ENCODE data around the gene BRCA2.
"Not testable (repeated sequence)": the region's sequence is repeated elsewhere in the genome, so short reads cannot be mapped to it uniquely, and the experiment has no call there.

Gene BRCA2

DNA sequence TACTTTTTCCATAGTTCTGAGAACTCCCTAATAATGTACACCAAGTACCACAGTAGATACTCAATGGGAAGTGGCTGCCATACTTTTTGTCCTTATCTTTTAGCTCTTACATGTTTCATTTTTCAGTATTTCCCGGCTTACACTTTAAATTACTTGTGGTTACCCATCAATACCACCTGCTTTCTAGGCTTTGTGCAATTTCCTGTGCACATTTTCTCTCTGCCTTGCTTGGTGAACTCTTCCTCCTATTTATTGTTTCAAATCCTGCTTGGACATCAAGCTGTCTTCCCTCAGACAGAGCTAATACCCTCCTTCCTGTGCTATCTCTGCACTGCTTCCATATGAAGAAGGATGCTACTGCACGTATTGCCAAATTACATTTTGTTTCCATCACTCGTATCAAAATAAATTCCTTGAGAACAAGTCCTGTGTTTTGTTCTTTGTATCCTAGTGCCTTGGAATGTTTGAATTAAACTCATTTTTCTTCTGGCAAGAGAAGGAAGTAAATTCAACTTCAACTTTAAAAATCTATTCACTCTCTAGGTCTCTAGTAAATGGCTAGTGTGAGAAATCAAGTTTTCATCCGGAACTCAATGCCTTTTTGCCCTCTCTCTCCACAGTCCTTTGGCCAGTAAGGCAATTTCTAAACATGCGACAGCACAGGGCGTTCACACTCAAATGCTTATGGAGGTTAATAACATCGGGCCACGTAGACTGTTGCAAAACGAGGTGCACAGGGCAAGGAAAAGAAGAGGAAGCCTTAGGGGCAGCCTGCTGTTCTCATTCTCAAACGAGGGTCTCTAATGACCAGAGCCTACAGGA, 5.8 kb upstream of the BRCA2 start:
- H3K4me3 ChIP-seq (ENCODE audit: low read length), result no peak overlapping the region
- DNase-seq (ENCODE audit: low read depth, low spot score), result peak; percentile 74

DNA sequence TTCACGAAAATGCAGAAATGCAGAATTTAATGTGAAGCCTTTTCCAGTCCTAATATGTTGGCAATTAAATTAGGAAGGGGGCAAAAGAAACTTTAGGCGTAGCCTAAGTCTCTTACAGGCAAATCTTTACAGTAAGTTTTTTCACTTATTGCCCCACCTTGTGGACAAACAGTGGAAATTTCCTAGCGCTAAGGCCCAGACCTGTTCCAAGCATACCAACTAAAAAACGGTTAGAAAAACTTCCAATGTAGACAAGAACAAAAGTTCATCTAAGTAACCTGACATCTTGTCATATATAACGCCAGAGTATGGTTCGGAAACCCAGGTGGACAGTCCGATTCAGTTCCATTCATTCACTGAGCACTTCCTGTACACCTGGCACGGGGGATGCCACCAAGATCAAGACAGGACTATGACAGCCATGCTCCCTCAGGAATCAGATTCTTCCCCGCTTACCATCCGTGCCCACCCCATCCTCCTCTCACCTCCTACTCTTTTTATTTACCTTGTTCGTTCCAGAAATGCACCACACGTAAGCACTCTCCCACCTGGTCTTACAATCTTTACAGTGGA, 5.1 kb upstream of the BRCA2 start:
- DNase-seq (ENCODE audit: low read depth, low spot score), result peak; percentile 69
- H3K4me3 ChIP-seq (ENCODE audit: low read length), result no peak overlapping the region

DNA sequence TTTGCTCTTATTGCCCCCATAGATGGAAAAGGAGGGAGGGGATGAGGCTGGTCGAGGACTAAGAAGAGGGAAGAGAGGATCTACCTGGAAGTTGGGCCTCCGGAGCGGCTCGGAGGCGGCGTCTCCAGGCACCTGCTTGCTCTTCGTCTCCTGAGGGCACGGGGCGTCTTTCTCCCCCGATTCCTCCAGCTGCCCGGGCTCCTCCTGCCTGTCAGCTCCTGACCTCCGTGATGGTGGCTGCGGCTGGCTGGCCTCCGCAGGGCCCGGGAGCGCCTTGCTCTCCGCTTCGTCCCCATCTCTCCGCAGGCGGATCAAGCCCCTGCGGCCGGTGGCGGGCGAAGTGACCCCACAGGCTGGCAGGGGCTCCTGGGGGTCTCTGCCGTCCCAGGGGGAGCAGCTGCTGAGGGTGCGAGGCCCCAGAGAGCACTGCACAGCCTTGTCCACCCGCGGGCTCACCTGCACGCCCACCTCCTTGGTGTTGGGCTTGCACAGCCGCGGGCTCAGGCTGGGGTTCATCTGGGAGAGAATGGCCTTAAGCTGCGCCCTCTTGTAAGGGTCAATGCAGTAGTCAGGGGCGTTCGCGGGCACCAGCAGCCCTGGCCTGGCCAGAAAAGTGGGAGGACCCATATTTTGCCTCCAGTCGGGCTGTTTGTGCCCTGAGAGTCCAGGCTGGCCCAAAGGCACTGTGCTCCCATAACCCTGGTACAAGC, 4.0 kb upstream of the BRCA2 start:
- no peak overlapping the region for H3K4me3 ChIP-seq (ENCODE audit: low read length)
- no peak for DNase-seq (ENCODE audit: low read depth, low spot score)

DNA sequence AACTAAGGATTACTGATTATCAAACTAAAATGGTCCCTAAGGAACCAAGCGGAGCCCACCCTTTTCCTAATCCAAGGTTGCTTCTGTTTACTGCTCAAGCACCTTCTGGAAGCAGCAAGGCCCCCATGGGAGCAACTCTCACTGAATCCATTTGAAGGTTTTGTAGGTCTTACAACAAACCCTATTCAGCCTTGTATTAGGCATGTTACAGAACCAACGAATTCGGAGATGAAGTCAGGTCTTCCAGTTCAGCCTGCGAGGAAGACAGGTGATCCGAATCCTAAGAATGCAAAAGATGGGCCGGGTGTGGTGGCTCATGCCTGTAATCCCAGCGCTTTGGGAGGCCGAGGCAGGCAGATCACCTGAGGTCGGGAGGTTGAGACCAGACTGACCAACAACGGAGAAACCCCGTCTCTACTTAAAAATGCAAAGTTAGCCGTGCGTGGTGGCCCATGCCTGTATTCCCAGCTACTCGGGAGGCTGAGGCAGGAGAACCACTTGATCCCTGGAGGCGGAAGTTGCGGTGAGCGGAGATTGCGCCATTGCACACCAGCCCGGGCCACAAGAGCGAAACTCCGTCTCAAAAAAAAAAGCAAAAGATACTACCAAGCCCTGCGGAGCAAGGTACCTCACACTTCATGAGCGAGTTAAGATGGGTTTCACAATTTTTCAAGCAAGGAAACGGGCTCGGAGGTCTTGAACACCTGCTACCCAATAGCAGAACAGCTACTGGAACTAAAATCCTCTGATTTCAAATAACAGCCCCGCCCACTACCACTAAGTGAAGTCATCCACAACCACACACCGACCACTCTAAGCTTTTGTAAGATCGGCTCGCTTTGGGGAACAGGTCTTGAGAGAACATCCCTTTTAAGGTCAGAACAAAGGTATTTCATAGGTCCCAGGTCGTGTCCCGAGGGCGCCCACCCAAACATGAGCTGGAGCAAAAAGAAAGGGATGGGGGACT, 754 bp upstream of the BRCA2 start:
- DNase-seq (ENCODE audit: low read depth, low spot score), result peak; percentile 66
- peak overlapping the region; percentile 72 for H3K4me3 ChIP-seq (ENCODE audit: low read length)

DNA sequence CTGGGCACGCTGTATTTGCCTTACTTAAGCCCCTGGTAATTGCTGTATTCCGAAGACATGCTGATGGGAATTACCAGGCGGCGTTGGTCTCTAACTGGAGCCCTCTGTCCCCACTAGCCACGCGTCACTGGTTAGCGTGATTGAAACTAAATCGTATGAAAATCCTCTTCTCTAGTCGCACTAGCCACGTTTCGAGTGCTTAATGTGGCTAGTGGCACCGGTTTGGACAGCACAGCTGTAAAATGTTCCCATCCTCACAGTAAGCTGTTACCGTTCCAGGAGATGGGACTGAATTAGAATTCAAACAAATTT, 676 bp downstream of the BRCA2 start:
- DNase-seq (ENCODE audit: low read depth, low spot score), result no peak

DNA sequence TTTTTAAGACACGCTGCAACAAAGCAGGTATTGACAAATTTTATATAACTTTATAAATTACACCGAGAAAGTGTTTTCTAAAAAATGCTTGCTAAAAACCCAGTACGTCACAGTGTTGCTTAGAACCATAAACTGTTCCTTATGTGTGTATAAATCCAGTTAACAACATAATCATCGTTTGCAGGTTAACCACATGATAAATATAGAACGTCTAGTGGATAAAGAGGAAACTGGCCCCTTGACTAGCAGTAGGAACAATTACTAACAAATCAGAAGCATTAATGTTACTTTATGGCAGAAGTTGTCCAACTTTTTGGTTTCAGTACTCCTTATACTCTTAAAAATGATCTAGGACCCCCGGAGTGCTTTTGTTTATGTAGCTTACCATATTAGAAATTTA, 1.2 kb downstream of the BRCA2 start:
- peak overlapping the region; percentile 72 for H3K4me3 ChIP-seq (ENCODE audit: low read length)
- no peak for DNase-seq (ENCODE audit: low read depth, low spot score)

More for the DNA sequence above, 676 bp downstream of the BRCA2 start:
- peak overlapping the region; percentile 72 for H3K4me3 ChIP-seq (ENCODE audit: low read length)

DNA sequence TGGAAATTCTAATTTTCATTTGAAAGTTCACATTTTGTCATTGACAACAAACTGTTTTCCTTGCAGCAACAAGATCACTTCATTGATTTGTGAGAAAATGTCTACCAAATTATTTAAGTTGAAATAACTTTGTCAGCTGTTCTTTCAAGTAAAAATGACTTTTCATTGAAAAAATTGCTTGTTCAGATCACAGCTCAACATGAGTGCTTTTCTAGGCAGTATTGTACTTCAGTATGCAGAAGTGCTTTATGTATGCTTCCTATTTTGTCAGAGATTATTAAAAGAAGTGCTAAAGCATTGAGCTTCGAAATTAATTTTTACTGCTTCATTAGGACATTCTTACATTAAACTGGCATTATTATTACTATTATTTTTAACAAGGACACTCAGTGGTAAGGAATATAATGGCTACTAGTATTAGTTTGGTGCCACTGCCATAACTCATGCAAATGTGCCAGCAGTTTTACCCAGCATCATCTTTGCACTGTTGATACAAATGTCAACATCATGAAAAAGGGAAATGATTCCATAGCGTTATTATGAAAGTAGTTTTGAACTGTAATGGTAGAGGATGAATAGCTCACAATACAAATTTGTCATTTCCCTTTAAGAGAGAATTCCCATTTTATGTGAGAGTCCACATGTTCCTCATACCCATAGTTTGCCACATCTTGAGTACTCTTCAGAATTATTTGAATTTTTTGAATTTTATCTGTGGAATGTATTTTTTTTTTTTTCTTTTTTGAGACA, 2.6 kb downstream of the BRCA2 start:
- H3K4me3 ChIP-seq (ENCODE audit: low read length), result no peak overlapping the region

DNA sequence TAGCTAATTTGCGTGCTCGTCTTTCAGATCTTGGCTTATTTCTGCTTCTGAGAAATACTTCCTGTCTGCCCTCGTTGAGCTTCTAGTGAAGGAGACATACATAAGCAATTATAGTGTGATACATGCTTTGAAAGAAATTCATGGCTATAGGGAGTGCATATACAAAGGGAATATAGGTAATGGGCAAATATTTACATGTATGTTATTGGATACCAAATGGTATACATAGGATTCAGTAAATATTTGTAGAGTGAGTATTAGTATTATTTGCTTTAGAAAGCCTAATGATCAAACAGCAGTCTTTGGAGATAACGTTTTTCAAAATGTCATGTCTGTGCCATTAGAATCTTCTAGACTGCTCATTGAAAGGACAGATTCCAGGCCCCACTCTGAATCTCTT, 5.2 kb downstream of the BRCA2 start:
- no peak for DNase-seq (ENCODE audit: low read depth, low spot score)
- no peak overlapping the region for H3K4me3 ChIP-seq (ENCODE audit: low read length)

More for the DNA sequence above, 2.6 kb downstream of the BRCA2 start:
- DNase-seq (ENCODE audit: low read depth, low spot score), result no peak

DNA sequence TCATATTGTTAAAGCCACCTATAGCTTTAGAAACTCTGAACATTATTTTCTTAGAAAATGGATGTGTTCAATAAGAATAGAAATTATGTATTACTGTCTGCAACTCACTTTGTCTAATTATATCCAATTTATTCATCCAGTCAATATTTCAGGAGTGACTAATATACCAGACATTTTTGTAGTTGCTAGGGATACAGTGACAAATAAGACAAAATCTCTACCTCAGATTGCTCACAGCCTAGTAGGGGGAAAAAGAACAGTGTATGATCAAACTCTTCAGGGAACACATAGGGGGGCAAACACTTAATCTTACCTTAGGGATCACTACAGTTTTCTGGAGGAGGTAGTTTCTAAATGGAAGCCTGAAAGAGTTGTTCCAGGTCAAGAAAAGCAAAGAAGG, 8.6 kb downstream of the BRCA2 start:
- DNase-seq (ENCODE audit: low read depth, low spot score), result no peak

DNA sequence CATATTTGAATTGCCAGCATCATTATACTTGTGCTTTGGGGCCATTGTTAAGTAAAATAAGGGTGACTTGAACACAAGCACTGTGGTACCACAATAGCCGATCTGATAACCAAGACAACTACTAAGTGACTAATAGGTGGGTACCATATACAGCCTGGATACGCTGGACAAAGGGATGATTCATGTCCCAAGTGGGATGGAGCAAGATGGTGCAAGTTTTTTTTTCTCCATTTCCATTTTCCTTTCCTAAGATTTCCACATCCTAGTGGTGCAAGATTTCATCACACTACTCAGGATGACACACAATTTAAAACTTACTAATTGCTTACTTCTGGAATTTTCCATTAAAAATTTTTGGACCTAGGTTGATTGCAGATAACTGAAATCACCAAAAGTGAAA, 15.1 kb downstream of the BRCA2 start:
- DNase-seq (ENCODE audit: low read depth, low spot score), result no peak
- H3K4me3 ChIP-seq (ENCODE audit: low read length), result no peak overlapping the region

More for the DNA sequence above, 8.6 kb downstream of the BRCA2 start:
- no peak overlapping the region for H3K4me3 ChIP-seq (ENCODE audit: low read length)

DNA sequence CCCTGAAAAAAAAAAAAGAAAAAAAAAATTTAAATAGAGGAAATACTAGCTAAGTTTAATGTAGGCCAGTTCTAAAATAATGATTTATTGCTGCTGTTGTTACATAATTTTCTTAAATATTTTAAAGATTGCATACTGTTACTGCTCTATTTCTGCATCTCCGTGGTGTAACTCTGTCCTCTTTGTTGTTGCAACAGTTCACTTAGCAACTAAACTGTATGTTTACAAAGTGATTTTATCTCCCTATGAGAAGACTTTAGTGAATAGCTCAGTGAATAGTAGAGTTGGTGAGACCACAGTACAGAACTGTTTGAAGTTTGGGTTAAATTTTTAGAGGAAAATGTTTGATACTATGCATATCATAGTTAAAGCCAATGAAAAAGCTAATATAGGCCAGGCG, 19.4 kb downstream of the BRCA2 start:
- no peak overlapping the region for H3K4me3 ChIP-seq (ENCODE audit: low read length)
- no peak for DNase-seq (ENCODE audit: low read depth, low spot score)

DNA sequence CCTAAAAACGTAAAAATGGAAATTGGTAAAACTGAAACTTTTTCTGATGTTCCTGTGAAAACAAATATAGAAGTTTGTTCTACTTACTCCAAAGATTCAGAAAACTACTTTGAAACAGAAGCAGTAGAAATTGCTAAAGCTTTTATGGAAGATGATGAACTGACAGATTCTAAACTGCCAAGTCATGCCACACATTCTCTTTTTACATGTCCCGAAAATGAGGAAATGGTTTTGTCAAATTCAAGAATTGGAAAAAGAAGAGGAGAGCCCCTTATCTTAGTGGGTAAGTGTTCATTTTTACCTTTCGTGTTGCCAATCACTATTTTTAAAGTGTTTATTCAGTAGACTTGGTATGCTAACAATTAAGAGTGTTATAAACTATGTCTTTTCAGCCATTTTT, 25.6 kb downstream of the BRCA2 start:
- no peak overlapping the region for H3K4me3 ChIP-seq (ENCODE audit: low read length)
- no peak for DNase-seq (ENCODE audit: low read depth, low spot score)

DNA sequence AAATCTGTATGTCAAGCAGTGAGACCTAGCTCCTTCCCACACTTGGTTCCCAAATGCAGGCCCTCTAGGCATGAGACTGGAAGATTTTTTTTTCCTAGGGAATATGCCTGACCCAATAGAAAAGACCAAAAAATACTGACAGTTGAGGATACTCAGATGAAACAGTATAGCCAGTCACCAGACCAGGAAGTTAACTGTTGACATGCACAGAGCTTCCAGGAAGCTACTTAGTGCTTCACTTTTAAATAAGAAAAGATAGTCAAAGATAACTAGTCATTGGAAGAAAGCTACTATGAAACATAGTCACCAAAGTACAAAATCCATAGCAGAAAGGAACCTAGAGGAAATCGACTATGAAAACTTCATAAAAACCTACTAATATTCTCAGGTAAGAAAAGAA, 32.3 kb downstream of the BRCA2 start:
- H3K4me3 ChIP-seq (ENCODE audit: low read length), result no peak overlapping the region
- DNase-seq (ENCODE audit: low read depth, low spot score), result no peak

DNA sequence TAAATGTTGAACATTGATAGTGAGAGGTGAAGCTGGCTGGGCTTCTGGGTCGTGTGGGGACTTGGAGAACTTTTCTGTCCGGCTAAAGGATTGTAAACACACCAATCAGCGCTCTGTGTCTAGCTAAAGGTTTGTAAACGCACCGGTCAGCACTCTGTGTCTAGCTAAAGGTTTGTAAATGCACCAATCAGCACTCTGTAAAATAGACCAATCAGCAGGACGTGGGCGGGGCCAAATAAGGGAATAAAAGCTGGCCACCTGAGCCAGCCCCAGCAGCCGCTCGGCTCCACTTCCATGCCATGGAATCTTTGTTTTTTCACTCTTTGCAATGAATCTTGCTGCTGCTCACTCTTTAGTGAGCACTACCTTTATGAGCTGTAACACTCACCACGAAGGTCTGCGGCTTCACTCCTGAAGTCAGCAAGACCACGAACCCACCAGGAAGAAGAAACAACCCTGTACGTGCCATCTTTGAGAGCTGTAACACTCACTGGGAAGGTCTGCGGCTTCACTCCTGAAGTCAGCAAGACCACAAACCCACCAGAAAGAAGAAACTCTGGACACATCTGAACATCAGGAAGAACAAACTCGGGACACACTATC, 35.6 kb downstream of the BRCA2 start:
- DNase-seq (ENCODE audit: low read depth, low spot score); H3K4me3 ChIP-seq (ENCODE audit: low read length): not testable (repeated sequence)

DNA sequence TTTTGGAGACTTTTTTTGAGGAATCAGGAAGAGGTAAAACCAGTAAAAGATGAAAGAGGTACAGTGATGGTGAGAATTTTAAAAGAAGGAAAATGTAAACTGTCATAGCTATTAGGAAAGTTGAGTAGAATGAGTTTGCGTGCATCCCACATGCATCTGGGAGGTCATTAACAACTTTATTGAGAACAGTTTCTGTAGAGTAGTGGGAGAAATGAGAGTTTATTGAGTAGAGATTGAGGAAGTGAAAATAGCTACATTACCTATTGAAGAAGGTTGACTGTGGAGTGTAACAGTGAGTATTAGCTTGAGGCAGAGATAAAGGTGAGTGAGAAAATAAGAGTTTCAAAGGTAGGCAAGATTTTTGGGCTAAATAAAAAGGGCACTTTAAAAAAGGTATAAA, 38.7 kb downstream of the BRCA2 start:
- no peak for DNase-seq (ENCODE audit: low read depth, low spot score)

DNA sequence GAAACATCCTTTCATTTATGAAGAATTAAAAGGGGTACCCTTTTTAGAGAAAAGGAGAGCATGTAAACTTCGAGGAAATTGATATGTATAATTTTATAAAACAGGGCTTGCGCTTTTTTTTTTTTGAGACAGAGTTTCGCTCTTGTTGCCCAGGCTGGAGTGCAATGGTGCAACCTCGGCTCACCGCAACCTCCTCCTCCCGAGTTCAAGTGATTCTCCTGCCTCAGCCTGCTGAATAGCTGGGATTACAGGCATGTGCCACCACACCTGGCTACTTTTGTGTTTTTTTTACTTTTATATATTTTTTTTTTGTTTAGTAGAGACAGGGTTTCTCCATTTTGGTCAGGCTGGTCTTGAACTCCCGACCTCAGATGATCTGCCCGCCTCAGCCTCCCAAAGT, 40.6 kb downstream of the BRCA2 start:
- H3K4me3 ChIP-seq (ENCODE audit: low read length); DNase-seq (ENCODE audit: low read depth, low spot score): not testable (repeated sequence)

More for the DNA sequence above, 38.7 kb downstream of the BRCA2 start:
- H3K4me3 ChIP-seq (ENCODE audit: low read length), result no peak overlapping the region

DNA sequence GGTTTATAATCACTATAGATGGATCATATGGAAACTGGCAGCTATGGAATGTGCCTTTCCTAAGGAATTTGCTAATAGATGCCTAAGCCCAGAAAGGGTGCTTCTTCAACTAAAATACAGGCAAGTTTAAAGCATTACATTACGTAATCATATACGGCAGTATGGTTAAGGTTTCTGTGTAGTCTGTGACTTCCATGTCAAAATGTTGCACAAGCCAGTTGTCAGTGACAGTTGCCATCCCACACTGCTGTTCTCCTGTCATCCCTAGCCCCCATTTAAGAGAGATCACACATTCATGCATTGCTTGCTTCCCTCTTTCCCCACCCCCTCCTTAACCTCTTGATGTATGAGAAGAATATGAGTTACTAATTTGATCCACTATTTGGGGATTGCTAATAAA, 47.3 kb downstream of the BRCA2 start:
- DNase-seq (ENCODE audit: low read depth, low spot score), result no peak
- H3K4me3 ChIP-seq (ENCODE audit: low read length), result no peak overlapping the region

DNA sequence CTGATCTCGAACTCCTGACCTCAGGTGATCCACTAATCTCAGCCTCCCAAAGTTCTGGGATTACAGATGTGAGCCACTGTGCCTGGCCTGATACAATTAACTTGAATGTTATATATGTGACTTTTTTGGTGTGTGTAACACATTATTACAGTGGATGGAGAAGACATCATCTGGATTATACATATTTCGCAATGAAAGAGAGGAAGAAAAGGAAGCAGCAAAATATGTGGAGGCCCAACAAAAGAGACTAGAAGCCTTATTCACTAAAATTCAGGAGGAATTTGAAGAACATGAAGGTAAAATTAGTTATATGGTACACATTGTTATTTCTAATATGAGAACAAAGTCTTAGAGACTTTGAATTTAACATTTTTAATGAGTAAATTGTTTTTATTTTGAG, 55.5 kb downstream of the BRCA2 start:
- no peak for DNase-seq (ENCODE audit: low read depth, low spot score)
- H3K4me3 ChIP-seq (ENCODE audit: low read length), result no peak overlapping the region
